Suprapubic skin (tissue), 4 donors: ENCODE measurements around the gene TMEM164. TPM values are rescaled to one million over a fixed set of nuclear protein-coding genes. Genes with fewer than 3 reads are reported as not detected.

Experiments
- DNase-seq, 2 donors: peaks; one replicate each; pipeline ENCODE4 v3.0.0-alpha.2; 2019; ENCODE audit warnings: low spot score in 2 of 2
- H3K27ac ChIP-seq: fragments of 200-600 bp; sonication (generic); one replicate; pipeline ENCODE4 v1.5.1; 2019
- H3K27me3 ChIP-seq: fragments of 200-600 bp; sonication (generic); one replicate; pipeline ENCODE4 v1.5.1; 2019
- H3K36me3 ChIP-seq: fragments of 200-600 bp; sonication (generic); one replicate; pipeline ENCODE4 v1.5.1; 2019
- H3K4me1 ChIP-seq: fragments of 200-600 bp; sonication (generic); one replicate; pipeline ENCODE4 v1.5.1; 2019
- H3K4me3 ChIP-seq: fragments of 200-600 bp; sonication (generic); one replicate; pipeline ENCODE4 v1.5.1; 2019; ENCODE audit warnings: mild to moderate bottlenecking
- H3K9me3 ChIP-seq: fragments of 200-600 bp; sonication (generic); one replicate; pipeline ENCODE4 v1.5.1; 2019
- EP300 ChIP-seq: sonication (generic); formaldehyde crosslinking; IDR thresholded peaks from one replicate; pipeline ENCODE4 v1.6.1; 2017; ENCODE audit warnings: antibody characterized with exemption
- POLR2A ChIP-seq, 2 donors: fragments of 450-650 bp; IDR thresholded peaks; one replicate each; pipeline ENCODE4 v1.6.1; 2017; ENCODE audit warnings: antibody characterized with exemption in 2 of 2, mild to moderate bottlenecking in 2 of 2, moderate library complexity in 2 of 2
- POLR2AphosphoS5 ChIP-seq, 3 donors: sonication (generic); formaldehyde crosslinking; IDR thresholded peaks; one replicate each; pipeline ENCODE4 v1.6.1; 2017; ENCODE audit warnings: antibody characterized with exemption in 3 of 3
- WGBS: methylation state at CpG from one replicate; pipeline ENCODE4 v1.1.5; 2018; 5-methylcytosine and 5-hydroxymethylcytosine counted together
- total RNA-seq, 4 donors: library from RNA; depleted of rRNA; stranded (reverse); fragments of >200 nt; gene quantifications; one replicate each; pipeline ENCODE4 v1.1.0, GENCODE V29; 2016
- TF ChIP-seq, protein P1 (sequence below), 2 donors: fragments of 200-600 bp in 1 of 2; fragments of 450-650 bp in 1 of 2; sonication (generic) in 1 of 2; IDR thresholded peaks; one replicate each; pipeline ENCODE4 v1.5.1; 2016 to 2019; ENCODE audit warnings: antibody characterized with exemption in 2 of 2, mild to moderate bottlenecking in 1 of 2, moderate library complexity in 1 of 2

The TMEM164 gene
- total RNA-seq, 4 donors from 2014 or later, result 35.5 to 71.2 (median 58.7) TPM

DNA sequence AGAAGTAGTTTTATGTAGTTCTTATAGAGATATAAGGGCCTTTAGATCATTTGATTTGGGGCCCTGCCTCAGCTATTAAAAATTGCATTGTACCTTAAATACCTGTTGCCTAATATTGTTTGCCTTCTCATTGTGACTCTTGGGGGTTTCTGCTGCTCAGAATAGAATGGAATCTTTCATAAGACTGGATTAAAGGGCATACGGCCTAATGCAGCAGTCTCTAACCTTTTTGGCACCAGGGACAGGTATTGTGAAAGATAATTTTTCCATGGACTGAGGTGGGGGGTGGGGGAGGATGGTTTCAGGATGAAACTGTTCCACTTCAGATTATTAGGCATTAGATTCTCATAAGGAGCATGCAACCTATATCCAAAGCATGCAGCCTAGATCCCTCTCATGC lies 46.2 kb downstream of the TMEM164 start:
- no peak overlapping the region for H3K4me3 ChIP-seq
- WGBS, result 38% methylated on average over 1 of the region's 1 CpG
- H3K4me1 ChIP-seq, result peaks cover 2% of the 10 kb centered on the region
- H3K27ac ChIP-seq, result no peak overlapping the region
- H3K36me3 ChIP-seq, result no peaks in the 10 kb centered on the region
- H3K27me3 ChIP-seq, result no peaks in the 10 kb centered on the region
- DNase-seq, result no peak
- no peaks in the 10 kb centered on the region for H3K9me3 ChIP-seq
- TF ChIP-seq, protein P1, sequence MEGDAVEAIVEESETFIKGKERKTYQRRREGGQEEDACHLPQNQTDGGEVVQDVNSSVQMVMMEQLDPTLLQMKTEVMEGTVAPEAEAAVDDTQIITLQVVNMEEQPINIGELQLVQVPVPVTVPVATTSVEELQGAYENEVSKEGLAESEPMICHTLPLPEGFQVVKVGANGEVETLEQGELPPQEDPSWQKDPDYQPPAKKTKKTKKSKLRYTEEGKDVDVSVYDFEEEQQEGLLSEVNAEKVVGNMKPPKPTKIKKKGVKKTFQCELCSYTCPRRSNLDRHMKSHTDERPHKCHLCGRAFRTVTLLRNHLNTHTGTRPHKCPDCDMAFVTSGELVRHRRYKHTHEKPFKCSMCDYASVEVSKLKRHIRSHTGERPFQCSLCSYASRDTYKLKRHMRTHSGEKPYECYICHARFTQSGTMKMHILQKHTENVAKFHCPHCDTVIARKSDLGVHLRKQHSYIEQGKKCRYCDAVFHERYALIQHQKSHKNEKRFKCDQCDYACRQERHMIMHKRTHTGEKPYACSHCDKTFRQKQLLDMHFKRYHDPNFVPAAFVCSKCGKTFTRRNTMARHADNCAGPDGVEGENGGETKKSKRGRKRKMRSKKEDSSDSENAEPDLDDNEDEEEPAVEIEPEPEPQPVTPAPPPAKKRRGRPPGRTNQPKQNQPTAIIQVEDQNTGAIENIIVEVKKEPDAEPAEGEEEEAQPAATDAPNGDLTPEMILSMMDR (IDR thresholded peaks at IDR 0.05), result no peak
- no peak for TF ChIP-seq POLR2A (IDR thresholded peaks at IDR 0.05)
- no peak for TF ChIP-seq EP300

DNA sequence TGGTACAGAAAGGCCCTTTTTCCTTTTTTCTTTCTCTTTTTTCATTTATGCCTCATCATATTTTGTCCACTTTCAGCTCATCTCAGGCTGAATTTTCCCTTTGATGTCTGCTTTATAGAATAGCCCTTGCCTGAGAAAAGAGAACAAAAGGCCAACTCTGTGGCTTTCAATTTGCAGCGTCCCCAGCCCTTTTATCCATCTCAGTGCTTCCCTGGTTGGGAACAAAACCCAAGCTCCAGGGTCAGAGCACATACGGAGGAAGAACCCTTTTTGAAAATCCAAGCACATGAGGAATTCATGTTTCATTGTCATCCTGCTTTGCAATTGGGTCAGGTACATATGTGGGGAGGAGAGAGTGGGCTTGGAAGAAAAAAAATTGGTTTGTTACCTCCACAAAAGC lies 47.5 kb downstream of the TMEM164 start:
- no peaks in the 10 kb centered on the region for H3K36me3 ChIP-seq
- DNase-seq, result no peak
- no peak overlapping the region for H3K4me3 ChIP-seq
- no peaks in the 10 kb centered on the region for H3K27me3 ChIP-seq
- TF ChIP-seq POLR2A (IDR thresholded peaks at IDR 0.05), result no peak
- H3K4me1 ChIP-seq, result peaks cover 2% of the 10 kb centered on the region
- H3K9me3 ChIP-seq, result no peaks in the 10 kb centered on the region
- 45% methylated on average over 2 of the region's 2 CpGs for WGBS
- H3K27ac ChIP-seq, result no peak overlapping the region

DNA sequence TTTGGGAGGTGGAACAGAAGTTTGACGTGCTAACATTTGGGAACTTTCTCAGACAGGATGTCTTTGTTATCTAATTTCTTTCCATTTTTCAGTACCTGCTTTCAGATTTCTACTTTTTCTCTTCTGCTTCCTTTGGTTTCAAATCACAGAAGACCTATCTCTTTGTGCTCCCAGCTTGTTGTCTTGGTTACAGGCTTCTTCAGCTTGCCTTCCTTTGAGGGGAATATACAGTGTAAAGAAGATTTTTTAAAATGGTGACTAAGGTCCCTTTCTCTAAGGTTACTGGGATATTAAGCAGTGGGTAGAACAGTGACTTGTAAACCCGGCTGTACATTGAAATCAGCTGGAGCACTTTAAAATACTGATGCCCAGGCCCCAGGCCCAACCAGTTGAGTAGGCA lies 48.0 kb downstream of the TMEM164 start:
- Histone ChIP-seq H3K27me3 (no peaks in the 10 kb centered on the region), H3K27ac (no peak overlapping the region), H3K36me3 (no peaks in the 10 kb centered on the region), H3K4me1 (no peaks in the 10 kb centered on the region), H3K9me3 (no peaks in the 10 kb centered on the region), H3K4me3 (no peak overlapping the region)
- TF ChIP-seq POLR2AphosphoS5 (IDR thresholded peaks at IDR 0.05) (no peak), EP300 (no peak), POLR2A (IDR thresholded peaks at IDR 0.05) (no peak)
- TF ChIP-seq, protein P1 (IDR thresholded peaks at IDR 0.05), result no peak
- 82% methylated on average over 2 of the region's 2 CpGs for WGBS
- DNase-seq, result no peak

DNA sequence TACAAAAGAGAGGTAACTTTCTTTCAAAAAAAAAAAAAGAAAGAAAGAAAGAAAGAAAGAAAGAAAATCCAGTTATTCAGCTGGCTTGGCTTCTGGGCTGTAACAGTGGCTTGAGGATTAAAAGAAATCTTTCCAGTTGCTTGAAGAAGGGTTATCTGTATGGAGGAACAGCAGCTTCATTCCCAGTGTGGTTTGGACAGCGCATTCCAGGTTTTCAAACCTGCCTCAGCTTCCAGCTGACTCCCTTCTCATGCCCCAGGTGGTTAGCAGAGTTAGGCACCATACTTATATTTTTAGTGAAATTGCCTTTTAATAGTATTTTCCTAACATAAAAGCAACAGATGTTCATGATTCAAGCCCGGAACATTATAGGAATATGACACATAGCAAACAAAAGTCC lies 48.6 kb downstream of the TMEM164 start:
- no peaks in the 10 kb centered on the region for H3K36me3 ChIP-seq
- DNase-seq, result no peak
- no peaks in the 10 kb centered on the region for H3K4me1 ChIP-seq
- H3K9me3 ChIP-seq, result no peaks in the 10 kb centered on the region
- H3K27me3 ChIP-seq, result no peaks in the 10 kb centered on the region
- no peak overlapping the region for H3K4me3 ChIP-seq
- WGBS, result 77% methylated on average over 2 of the region's 2 CpGs
- H3K27ac ChIP-seq, result no peak overlapping the region
- no peak for TF ChIP-seq EP300
- TF ChIP-seq POLR2AphosphoS5 (IDR thresholded peaks at IDR 0.05), result no peak
- no peak for TF ChIP-seq POLR2A (IDR thresholded peaks at IDR 0.05)
- TF ChIP-seq, protein P1 (IDR thresholded peaks at IDR 0.05), result no peak

DNA sequence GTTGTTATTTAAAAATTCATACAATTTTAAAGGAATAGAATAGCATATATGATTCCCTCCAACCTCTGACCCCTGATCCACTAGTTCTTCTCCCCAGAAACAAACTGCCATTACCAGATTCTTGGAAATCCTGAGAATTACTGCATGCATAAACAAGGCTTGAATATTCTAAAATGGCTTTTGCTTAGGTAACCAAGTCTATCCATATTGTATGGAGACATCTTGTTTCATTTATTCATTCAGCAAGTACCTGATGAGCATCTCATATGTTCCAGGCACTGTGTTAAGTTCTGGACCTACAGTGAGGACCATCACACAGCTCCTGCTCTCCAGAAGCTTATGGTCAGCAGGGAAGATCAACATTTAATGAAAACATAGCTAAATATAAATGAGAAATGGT lies 49.4 kb downstream of the TMEM164 start:
- DNase-seq, result no peak
- H3K27ac ChIP-seq, result no peak overlapping the region
- no peaks in the 10 kb centered on the region for H3K27me3 ChIP-seq
- no peaks in the 10 kb centered on the region for H3K4me1 ChIP-seq
- no peak overlapping the region for H3K4me3 ChIP-seq
- no peaks in the 10 kb centered on the region for H3K9me3 ChIP-seq
- no peaks in the 10 kb centered on the region for H3K36me3 ChIP-seq
- no peak for TF ChIP-seq EP300
- no peak for TF ChIP-seq POLR2A (IDR thresholded peaks at IDR 0.05)
- TF ChIP-seq, protein P1 (IDR thresholded peaks at IDR 0.05), result no peak
- TF ChIP-seq POLR2AphosphoS5 (IDR thresholded peaks at IDR 0.05), result no peak

DNA sequence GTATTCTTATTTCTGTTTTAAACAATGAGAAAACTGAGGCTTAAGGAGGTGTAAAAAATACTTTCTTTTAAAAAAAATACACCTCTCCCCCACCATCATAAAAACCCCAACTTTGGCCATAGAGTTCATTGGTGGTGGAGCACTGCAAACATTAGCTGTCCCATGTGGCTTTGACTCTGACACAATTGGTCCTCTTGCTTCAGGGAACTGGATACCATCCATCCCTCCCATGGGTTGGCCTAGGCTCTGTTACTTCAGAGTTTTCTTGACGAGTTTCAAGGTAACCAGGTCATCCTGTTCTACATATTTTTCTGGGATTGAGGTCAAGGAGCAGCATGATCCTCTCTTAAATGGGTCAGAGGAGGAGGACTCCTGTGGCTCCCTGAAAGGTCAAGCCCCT lies 50.5 kb downstream of the TMEM164 start:
- Histone ChIP-seq H3K9me3 (no peaks in the 10 kb centered on the region), H3K27me3 (no peaks in the 10 kb centered on the region), H3K4me1 (no peaks in the 10 kb centered on the region), H3K36me3 (no peaks in the 10 kb centered on the region), H3K4me3 (no peak overlapping the region), H3K27ac (no peak overlapping the region)
- 78% methylated on average over 1 of the region's 1 CpG for WGBS
- TF ChIP-seq, protein P1 (IDR thresholded peaks at IDR 0.05), result no peak
- TF ChIP-seq EP300, result no peak
- no peak for TF ChIP-seq POLR2AphosphoS5 (IDR thresholded peaks at IDR 0.05)
- TF ChIP-seq POLR2A (IDR thresholded peaks at IDR 0.05), result no peak
- DNase-seq, result no peak
